IMR-90 (cell line): ENCODE data around the gene OR8G5. TPM values are rescaled to one million over a fixed set of nuclear protein-coding genes. Genes with fewer than 3 reads are reported as not detected.

Experiments used
- ATAC-seq: fragments of 200-7000 bp; cut with Tn5 transposase; 2 replicates; pipeline ENCODE4 v1.9.1; 2020; ENCODE audit warnings: low read depth, mild to moderate bottlenecking, moderate library complexity
- BruUV-seq: library from RNA; stranded (reverse); fragments of 400-500 nt; replicated peaks from 2 replicates; lab custom pipeline; 2021; lab: Mats Ljungman, UMichigan
- CTCF ChIA-PET: fragments of 300-600 bp; formaldehyde crosslinking; extraction: SDS; loops from one replicate; lab custom pipeline; 2021; ENCODE audit warnings: antibody characterized with exemption; lab: Yijun Ruan, JAX
- POLR2A ChIA-PET: fragments of 300-600 bp; sonication (Branson Sonifier 250); formaldehyde crosslinking; loops from one replicate; lab custom pipeline; 2022; ENCODE audit warnings: antibody characterized with exemption; ENCODE audit not compliant: unreplicated experiment; lab: Charles Lee
- DNase-seq: peaks from one replicate; pipeline ENCODE4 v3.0.0; 2013
- H2AFZ ChIP-seq: replicated peaks from 2 replicates; pipeline ENCODE3; 2013; ENCODE audit warnings: low read length, mild to moderate bottlenecking; ENCODE audit not compliant: poor library complexity
- H2AK5ac ChIP-seq: 2 replicates; pipeline ENCODE4 v1.6.1; 2013; ENCODE audit warnings: low read depth, low read length, inconsistent platforms
- H2AK9ac ChIP-seq: replicated peaks from 2 replicates; pipeline ENCODE3; 2013; ENCODE audit warnings: mild to moderate bottlenecking, low read depth, low read length, moderate library complexity; ENCODE audit not compliant: poor library complexity
- H2BK120ac ChIP-seq: 2 replicates; pipeline ENCODE4 v1.6.1; 2013; ENCODE audit warnings: low read depth, low read length, inconsistent platforms
- H2BK15ac ChIP-seq: 3 replicates; pipeline ENCODE4 v1.6.1; 2013; ENCODE audit warnings: low read depth, low read length, inconsistent platforms
- H2BK20ac ChIP-seq: 2 replicates; pipeline ENCODE4 v1.6.1; 2013; ENCODE audit warnings: low read depth, mild to moderate bottlenecking, inconsistent platforms, low read length, moderate library complexity
- H2BK5ac ChIP-seq: 2 replicates; pipeline ENCODE4 v1.6.1; 2013; ENCODE audit warnings: mild to moderate bottlenecking, low read depth, low read length, inconsistent platforms; ENCODE audit not compliant: poor library complexity, severe bottlenecking
- H3K14ac ChIP-seq: replicated peaks from 2 replicates; pipeline ENCODE4 v1.6.1; 2013; ENCODE audit warnings: low read depth, low read length, inconsistent platforms
- H3K18ac ChIP-seq: 2 replicates; pipeline ENCODE4 v1.6.1; 2013; ENCODE audit warnings: low read depth, low read length, control low read depth
- H3K23ac ChIP-seq: 2 replicates; pipeline ENCODE4 v1.6.1; 2013; ENCODE audit warnings: low read depth, low read length, inconsistent platforms
- H3K27ac ChIP-seq: 2 replicates; pipeline ENCODE4 v1.5.1; 2013; ENCODE audit warnings: mild to moderate bottlenecking, control low read depth, low read length; ENCODE audit not compliant: insufficient read depth
- H3K27me3 ChIP-seq: 2 replicates; pipeline ENCODE4 v1.6.1; 2013; ENCODE audit warnings: low read length; ENCODE audit not compliant: control insufficient read depth, insufficient read depth
- H3K36me3 ChIP-seq: 2 replicates; pipeline ENCODE4 v1.6.1; 2013; ENCODE audit warnings: low read length, mixed read lengths; ENCODE audit not compliant: control insufficient read depth, insufficient read depth
- H3K4ac ChIP-seq: 2 replicates; pipeline ENCODE4 v1.6.1; 2013; ENCODE audit warnings: low read depth, low read length, inconsistent platforms
- H3K4me1 ChIP-seq: 2 replicates; pipeline ENCODE4 v1.6.1; 2013; ENCODE audit warnings: low read length, mixed read lengths; ENCODE audit not compliant: control insufficient read depth, insufficient read depth
- H3K4me2 ChIP-seq: 2 replicates; pipeline ENCODE4 v1.6.1; 2013; ENCODE audit warnings: low read depth, mild to moderate bottlenecking, control low read depth, low read length, moderate library complexity
- H3K4me3 ChIP-seq: 2 replicates; pipeline ENCODE4 v1.5.1; 2013; ENCODE audit warnings: low read depth, mild to moderate bottlenecking, control low read depth, low read length, moderate library complexity; ENCODE audit not compliant: insufficient read depth
- H3K56ac ChIP-seq: 2 replicates; pipeline ENCODE4 v1.6.1; 2013; ENCODE audit warnings: low read length, inconsistent platforms; ENCODE audit not compliant: insufficient read depth; ENCODE audit errors: extremely low read depth
- H3K79me1 ChIP-seq, 2 experiments: 2 replicates each; pipeline ENCODE4 v1.6.1; 2013; ENCODE audit warnings: low read length in 2 of 2, inconsistent platforms in 1 of 2, low read depth in 1 of 2
- H3K9ac ChIP-seq: 2 replicates; pipeline ENCODE4 v1.6.1; 2013; ENCODE audit warnings: low read depth, low read length, control low read depth
- H3K9me1 ChIP-seq: 2 replicates; pipeline ENCODE4 v1.6.1; 2013; ENCODE audit warnings: low read length, inconsistent platforms; ENCODE audit not compliant: insufficient read depth
- H3K9me3 ChIP-seq: 2 replicates; pipeline ENCODE4 v1.6.1; 2013; ENCODE audit warnings: low read length; ENCODE audit not compliant: control insufficient read depth, insufficient read depth
- H4K20me1 ChIP-seq: 2 replicates; pipeline ENCODE4 v1.6.1; 2013; ENCODE audit warnings: low read length, inconsistent platforms; ENCODE audit not compliant: insufficient read depth
- H4K5ac ChIP-seq: 2 replicates; pipeline ENCODE4 v1.6.1; 2013; ENCODE audit warnings: mild to moderate bottlenecking, low read depth, low read length, control low read depth
- H4K8ac ChIP-seq, 2 experiments: 2 replicates each; pipeline ENCODE4 v1.6.1; 2013; ENCODE audit warnings: low read depth in 2 of 2, low read length in 2 of 2, control low read depth in 1 of 2, inconsistent platforms in 1 of 2
- H4K91ac ChIP-seq: 2 replicates; pipeline ENCODE4 v1.6.1; 2013; ENCODE audit warnings: low read depth, low read length, inconsistent platforms; ENCODE audit not compliant: insufficient read depth
- BHLHE40 ChIP-seq: fragments of 150-350 bp; IDR thresholded peaks from 2 replicates; pipeline ENCODE4 v1.6.1; 2016; ENCODE audit warnings: mild to moderate bottlenecking, low read depth, low read length
- MAZ ChIP-seq: IDR thresholded peaks from 2 replicates; pipeline ENCODE4 v1.6.1; 2012; ENCODE audit warnings: low read depth, mild to moderate bottlenecking, low read length, improper control_type of control experiment, moderate library complexity, borderline replicate concordance
- WGBS, 2 experiments: methylation state at CpG; one replicate each; pipeline versions ENCODE4 v1.1.5 to v1.1.7; 2013; ENCODE audit warnings: missing lambda C conversion rate in 2 of 2; ENCODE audit not compliant: insufficient read length in 1 of 2; ENCODE audit errors: extremely low coverage in 2 of 2; 5-methylcytosine and 5-hydroxymethylcytosine counted together
- dilution Hi-C: fragments of 300-500 bp; cut with HindIII; formaldehyde crosslinking; loops from one replicate; pipeline ENCODE4 v1.14.3; 2018; ENCODE audit warnings: low sequenced_read_pairs; ENCODE audit not compliant: unreplicated experiment
- in situ Hi-C: fragments of 300-500 bp; cut with MboI; formaldehyde crosslinking; loops from 3 replicates; pipeline ENCODE4 v1.14.3; 2019; ENCODE audit warnings: low sequenced_read_pairs, inconsistent platforms, mixed read lengths
- intact Hi-C: fragments of 100-400 bp; cut with micrococcal nuclease; formaldehyde crosslinking; loops from 2 replicates; pipeline ENCODE4 v1.10.0; 2022
- polyA plus RNA-seq, 3 experiments: library from polyadenylated mRNA; depleted of rRNA; stranded (reverse); fragments of >200 nt; gene quantifications; 2 replicates each; pipeline ENCODE4 v1.2.3, GENCODE V29; 2012; ENCODE audit warnings: low replicate concordance in 1 of 3
- total RNA-seq: library from RNA; depleted of rRNA; stranded (reverse); fragments of >200 nt; gene quantifications from 2 replicates; pipeline ENCODE4 v1.2.3, GENCODE V29; 2012

The OR8G5 gene
- total and polyA plus RNA-seq, 2 of the 4 experiments (the other 2 are of a cell fraction): not detected

DNA sequence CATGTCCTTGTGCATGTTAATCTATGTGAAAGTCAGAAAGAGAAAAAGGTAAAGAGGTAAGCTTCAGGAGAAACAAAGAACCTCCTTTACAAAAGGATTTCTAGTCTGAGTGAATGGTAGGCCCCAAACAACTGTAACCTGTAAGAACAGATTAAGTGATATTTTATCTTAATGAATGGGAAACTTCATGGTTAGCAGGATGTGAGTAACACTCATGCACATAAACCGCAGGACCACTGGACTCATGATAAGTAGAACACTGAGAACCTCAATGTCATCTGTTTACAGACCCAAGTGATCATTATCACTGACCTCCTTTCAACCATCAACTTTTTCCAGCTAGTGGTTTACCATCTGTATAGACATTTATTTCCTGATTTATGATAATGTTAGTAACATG lies 19.9 kb downstream of the OR8G5 start:
- CTCF ChIA-PET: interaction anchor here (0.5 kb wide), 1 partner anchor 1969 kb away, joined by 6 read pairs; no protein-coding TSS in a partner anchor
- intact Hi-C loops: no loop called here

More for the DNA sequence above, 19.9 kb downstream of the OR8G5 start:
- in situ Hi-C loops (no loop called here), dilution Hi-C loops (no loop called here)
- H4K20me1 ChIP-seq: no peaks in the 10 kb centered on the region
- no TSS peak for BruUV-seq
- ATAC-seq (peak; percentile 40; the same call in 1 of the 2 replicates), DNase-seq (peak; percentile 82)
- peaks cover 3% of the 10 kb centered on the region for H3K4me1 ChIP-seq
- H3K27ac ChIP-seq: no peak overlapping the region
- H2BK20ac ChIP-seq: peak overlapping the region; percentile 44; the same call in 1 of the 2 replicates
- H2BK15ac ChIP-seq: no peak overlapping the region
- no peak overlapping the region for H3K56ac ChIP-seq
- H4K5ac ChIP-seq: no peak overlapping the region; the same call in 1 of the 2 replicates
- H2BK5ac ChIP-seq: no peak overlapping the region
- H4K91ac ChIP-seq: no peak overlapping the region
- no CpG with 5 or more reads among the region's 1 CpG for WGBS, 2 experiments
- H2AK9ac ChIP-seq: no peak overlapping the region
- H3K9me3 ChIP-seq: no peaks in the 10 kb centered on the region
- no peak overlapping the region for H3K4me3 ChIP-seq
- H3K18ac ChIP-seq: peak overlapping the region; percentile 34; the same call in 1 of the 2 replicates
- H3K9ac ChIP-seq: no peak overlapping the region
- H2AK5ac ChIP-seq: no peak overlapping the region
- H3K36me3 ChIP-seq: no peaks in the 10 kb centered on the region
- H3K23ac ChIP-seq: no peak overlapping the region
- H3K27me3 ChIP-seq: no peaks in the 10 kb centered on the region
- no peak overlapping the region for H4K8ac ChIP-seq
- no peak overlapping the region for H3K4me2 ChIP-seq
- no peak overlapping the region for H3K4ac ChIP-seq
- peaks cover 7% of the 10 kb centered on the region; the same call in 1 of the 2 replicates for H3K9me1 ChIP-seq
- POLR2A ChIA-PET: no interaction called here
- TF ChIP-seq BHLHE40 (peak; percentile 43; the same call in 1 of the 2 replicates), MAZ (no peak)
- no peak overlapping the region for H2AFZ ChIP-seq
- H2BK120ac ChIP-seq: peak overlapping the region; percentile 19; the same call in 1 of the 2 replicates
- H3K79me1 ChIP-seq: no peaks in the 10 kb centered on the region
- H3K14ac ChIP-seq: no peak overlapping the region
